Neutrophil (primary cell): ENCODE data around the gene ARHGAP4.
A peak's percentile ranks its signal among the peaks of the same experiment; 100 is the strongest.

Experiments
- H3K27ac ChIP-seq: fragments of 200-600 bp; sonication (generic); 2 replicates; pipeline ENCODE4 v1.5.1; 2016; ENCODE audit warnings: mild to moderate bottlenecking, moderate library complexity
- H3K27me3 ChIP-seq: fragments of 200-600 bp; sonication (generic); 2 replicates; pipeline ENCODE4 v1.6.0; 2016; ENCODE audit warnings: mild to moderate bottlenecking
- H3K36me3 ChIP-seq: fragments of 200-600 bp; sonication (generic); 2 replicates; pipeline ENCODE4 v1.5.1; 2017
- H3K4me1 ChIP-seq, 2 experiments: fragments of 200-600 bp in 1 of 2; sonication (generic) in 1 of 2; 1 replicate in 1 of 2; 2 replicates in 1 of 2; pipeline versions ENCODE4 v1.5.1 to v1.6.1; 2013 to 2016; ENCODE audit warnings: low read depth in 1 of 2, low read length in 1 of 2, mild to moderate bottlenecking in 1 of 2, moderate library complexity in 1 of 2; ENCODE audit not compliant: control insufficient read depth in 1 of 2, insufficient read depth in 1 of 2
- H3K4me3 ChIP-seq, 2 experiments: fragments of 200-600 bp in 1 of 2; sonication (generic) in 1 of 2; 1 replicate in 1 of 2; 2 replicates in 1 of 2; pipeline ENCODE4 v1.5.1; 2013 to 2016; ENCODE audit warnings: low read depth in 1 of 2, low read length in 1 of 2, mild to moderate bottlenecking in 1 of 2, moderate library complexity in 1 of 2
- H3K9me3 ChIP-seq: fragments of 200-600 bp; sonication (generic); 2 replicates; pipeline ENCODE4 v1.5.1; 2016
- TF ChIP-seq, protein P1 (sequence below): fragments of 200-600 bp; sonication (generic); IDR thresholded peaks from 2 replicates; pipeline ENCODE4 v1.5.1; 2016; ENCODE audit warnings: antibody characterized with exemption

ARHGAP4 gene

GRCh38 chrX:153969125-153969903 lies 43.2 kb upstream of the ARHGAP4 start:
- peaks cover 60 to 64% of the 10 kb centered on the region in 2 experiments for H3K4me1 ChIP-seq

DNA sequence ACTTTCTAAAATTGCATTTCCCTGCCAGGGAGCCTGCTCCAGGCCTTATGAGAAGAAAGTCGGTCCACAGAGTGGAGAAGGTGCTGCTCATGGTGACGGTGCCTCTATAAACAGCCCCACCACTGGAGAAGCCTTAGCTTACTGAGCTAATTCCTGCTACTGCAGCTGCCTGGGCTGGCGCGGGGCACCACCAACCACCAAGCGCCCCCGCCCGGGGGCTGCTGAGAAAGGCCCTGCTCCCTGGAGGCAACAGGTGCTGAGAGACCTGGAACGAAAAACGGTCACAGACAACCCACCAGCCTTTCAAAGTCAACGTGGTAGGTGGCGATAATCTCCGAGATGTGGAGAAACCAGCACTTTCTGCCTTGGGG lies 42.7 kb upstream of the ARHGAP4 start:
- no peaks in the 10 kb centered on the region for H3K27me3 ChIP-seq
- no peaks in the 10 kb centered on the region for H3K9me3 ChIP-seq
- peak overlapping the region in 1 of 2 experiments; percentile 99 for H3K4me3 ChIP-seq
- peaks cover 55 to 58% of the 10 kb centered on the region in 2 experiments for H3K4me1 ChIP-seq
- TF ChIP-seq, protein P1, sequence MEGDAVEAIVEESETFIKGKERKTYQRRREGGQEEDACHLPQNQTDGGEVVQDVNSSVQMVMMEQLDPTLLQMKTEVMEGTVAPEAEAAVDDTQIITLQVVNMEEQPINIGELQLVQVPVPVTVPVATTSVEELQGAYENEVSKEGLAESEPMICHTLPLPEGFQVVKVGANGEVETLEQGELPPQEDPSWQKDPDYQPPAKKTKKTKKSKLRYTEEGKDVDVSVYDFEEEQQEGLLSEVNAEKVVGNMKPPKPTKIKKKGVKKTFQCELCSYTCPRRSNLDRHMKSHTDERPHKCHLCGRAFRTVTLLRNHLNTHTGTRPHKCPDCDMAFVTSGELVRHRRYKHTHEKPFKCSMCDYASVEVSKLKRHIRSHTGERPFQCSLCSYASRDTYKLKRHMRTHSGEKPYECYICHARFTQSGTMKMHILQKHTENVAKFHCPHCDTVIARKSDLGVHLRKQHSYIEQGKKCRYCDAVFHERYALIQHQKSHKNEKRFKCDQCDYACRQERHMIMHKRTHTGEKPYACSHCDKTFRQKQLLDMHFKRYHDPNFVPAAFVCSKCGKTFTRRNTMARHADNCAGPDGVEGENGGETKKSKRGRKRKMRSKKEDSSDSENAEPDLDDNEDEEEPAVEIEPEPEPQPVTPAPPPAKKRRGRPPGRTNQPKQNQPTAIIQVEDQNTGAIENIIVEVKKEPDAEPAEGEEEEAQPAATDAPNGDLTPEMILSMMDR: no peak
- no peaks in the 10 kb centered on the region for H3K36me3 ChIP-seq
- peak overlapping the region; percentile 99 for H3K27ac ChIP-seq

More at GRCh38 chrX:153969125-153969903, 43.2 kb upstream of the ARHGAP4 start:
- no peaks in the 10 kb centered on the region for H3K36me3 ChIP-seq
- H3K9me3 ChIP-seq: no peaks in the 10 kb centered on the region
- TF ChIP-seq, protein P1: no peak
- peak overlapping the region; percentile 84 to 99 for H3K4me3 ChIP-seq
- peak overlapping the region; percentile 99 for H3K27ac ChIP-seq
- H3K27me3 ChIP-seq: no peaks in the 10 kb centered on the region

DNA sequence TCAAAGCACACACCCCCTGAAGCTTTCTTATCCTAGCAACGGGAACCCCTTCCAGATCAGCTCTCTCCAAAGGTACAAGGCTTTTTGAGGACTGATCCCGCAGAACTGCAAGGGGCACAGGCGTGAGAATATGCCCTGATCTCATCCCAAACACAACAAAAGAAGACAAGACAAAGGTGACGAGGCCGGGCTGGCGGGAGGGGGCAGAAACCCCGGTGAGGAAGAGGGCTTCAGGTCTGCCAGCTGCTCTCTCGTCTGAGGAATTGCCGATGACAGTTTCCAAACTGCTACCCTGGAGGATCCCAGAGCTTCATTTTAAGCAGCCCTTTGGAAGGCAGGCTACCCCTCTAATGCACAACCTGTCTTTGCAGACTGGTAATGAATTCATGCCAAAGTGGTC lies 42.2 kb upstream of the ARHGAP4 start:
- TF ChIP-seq, protein P1: no peak
- H3K36me3 ChIP-seq: no peaks in the 10 kb centered on the region

DNA sequence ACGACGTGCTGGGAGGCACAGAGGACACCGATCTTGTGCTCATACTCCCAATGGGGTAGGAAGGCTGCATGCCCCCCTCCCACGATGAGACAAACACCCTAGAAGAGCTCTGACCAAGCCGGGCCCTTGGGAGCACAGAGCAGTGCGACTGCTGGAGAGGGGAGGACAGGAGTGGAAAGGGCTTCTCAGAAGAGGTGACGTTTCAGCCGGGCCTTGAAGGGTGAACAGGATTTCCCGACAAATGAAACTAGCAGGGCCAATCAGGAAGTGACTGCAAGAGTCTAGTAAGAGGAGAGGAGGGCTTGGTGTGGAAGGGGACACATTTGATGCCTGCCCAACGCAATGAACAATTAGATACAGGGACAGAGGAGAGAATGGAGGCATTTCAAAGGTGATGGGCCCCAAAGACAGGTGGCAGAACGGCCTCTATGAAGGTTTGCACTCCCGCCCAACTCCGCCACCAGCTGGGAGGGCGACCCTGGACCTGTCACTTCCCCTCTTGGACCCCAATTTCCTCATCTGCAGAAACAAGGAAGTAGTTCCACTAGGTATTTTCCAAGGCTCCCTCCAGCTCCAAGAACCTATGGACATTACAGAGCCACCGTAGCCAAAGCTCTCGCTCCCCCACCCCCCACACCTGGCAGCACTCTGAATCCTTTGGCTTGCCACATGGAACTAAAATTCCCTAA lies 41.6 kb upstream of the ARHGAP4 start:
- Histone ChIP-seq H3K27ac (peak overlapping the region; percentile 99), H3K9me3 (no peaks in the 10 kb centered on the region), H3K27me3 (no peaks in the 10 kb centered on the region), H3K36me3 (no peaks in the 10 kb centered on the region), H3K4me1 (peaks cover 48 to 49% of the 10 kb centered on the region in 2 experiments), H3K4me3 (peak overlapping the region; percentile 14 to 99)
- TF ChIP-seq, protein P1: no peak

More for the DNA sequence above, 42.2 kb upstream of the ARHGAP4 start:
- no peaks in the 10 kb centered on the region for H3K27me3 ChIP-seq
- H3K9me3 ChIP-seq: no peaks in the 10 kb centered on the region
- H3K4me1 ChIP-seq: peaks cover 50 to 53% of the 10 kb centered on the region in 2 experiments
- peak overlapping the region; percentile 99 for H3K27ac ChIP-seq
- peak overlapping the region in 1 of 2 experiments; percentile 99 for H3K4me3 ChIP-seq

- TF ChIP-seq, protein P1: no peak
- peaks cover under 1% of the 10 kb centered on the region for H3K36me3 ChIP-seq
- no peaks in the 10 kb centered on the region for H3K27me3 ChIP-seq
- peak overlapping the region; percentile 99 for H3K27ac ChIP-seq
- H3K4me1 ChIP-seq: peaks cover 48 to 49% of the 10 kb centered on the region in 2 experiments
- H3K4me3 ChIP-seq: peak overlapping the region; percentile 14 to 99
- no peaks in the 10 kb centered on the region for H3K9me3 ChIP-seq
Observed at GRCh38 chrX:153966841-153967535, 40.9 kb upstream of the ARHGAP4 start.
